BJ (cell line): Measurements from ENCODE around the gene CHST8. TPM values are rescaled to one million over a fixed set of nuclear protein-coding genes. Genes with fewer than 3 reads are reported as not detected.
"Not testable (repeated sequence)": the region's sequence is repeated elsewhere in the genome, so short reads cannot be mapped to it uniquely, and the experiment has no call there.

Source experiments
- CTCF ChIA-PET: fragments of 350-600 bp; formaldehyde crosslinking; extraction: SDS; loops from one replicate; lab custom pipeline; 2021; ENCODE audit warnings: antibody characterized with exemption, inconsistent platforms; lab: Yijun Ruan, JAX
- POLR2A ChIA-PET: fragments of 300-600 bp; sonication (Branson Sonifier 250); formaldehyde crosslinking; extraction: SDS; loops from one replicate; lab custom pipeline; 2021; ENCODE audit warnings: antibody characterized with exemption; lab: Charles Lee
- DNase-seq: peaks from one replicate; pipeline ENCODE4 v3.0.0-alpha.2; 2011; ENCODE audit warnings: low read depth
- H3K27me3 ChIP-seq: 2 replicates; pipeline ENCODE4 v1.6.0; 2011; ENCODE audit warnings: low read length; ENCODE audit not compliant: control insufficient read depth, insufficient read depth
- H3K36me3 ChIP-seq: 2 replicates; pipeline ENCODE4 v1.5.1; 2011; ENCODE audit warnings: low read length; ENCODE audit not compliant: control insufficient read depth, insufficient read depth
- H3K4me3 ChIP-seq: 2 replicates; pipeline ENCODE4 v1.5.1; 2011; ENCODE audit warnings: low read depth, mild to moderate bottlenecking, control low read depth, low read length
- CTCF ChIP-seq: IDR thresholded peaks from 2 replicates; pipeline ENCODE4 v1.5.1; 2011; ENCODE audit warnings: low read depth, mild to moderate bottlenecking, control low read depth, inconsistent platforms, low read length, moderate library complexity; ENCODE audit not compliant: insufficient read depth
- polyA plus RNA-seq: library from polyadenylated mRNA; depleted of rRNA; stranded (reverse); fragments of >200 nt; gene quantifications from 2 replicates; pipeline ENCODE4 v1.2.3, GENCODE V29; 2011

The CHST8 gene
- polyA plus RNA-seq, 1 experiment, result 0.09 TPM

- ChIA-PET POLR2A (no interaction called here), CTCF (no interaction called here)
- no peak overlapping the region for H3K4me3 ChIP-seq
- no peak for DNase-seq
- TF ChIP-seq CTCF, result no peak
- H3K27me3 ChIP-seq, result no peaks in the 10 kb centered on the region
- no peaks in the 10 kb centered on the region for H3K36me3 ChIP-seq
Measured at GRCh38 chr19:33689868-33690267, 68.1 kb downstream of the CHST8 start.

GRCh38 chr19:33690378-33691029, 68.8 kb downstream of the CHST8 start:
- no peaks in the 10 kb centered on the region for H3K36me3 ChIP-seq
- POLR2A ChIA-PET, result no interaction called here
- TF ChIP-seq CTCF, result no peak
- H3K4me3 ChIP-seq, result no peak overlapping the region
- CTCF ChIA-PET, result no interaction called here
- H3K27me3 ChIP-seq, result no peaks in the 10 kb centered on the region
- DNase-seq, result no peak

- ChIA-PET POLR2A (no interaction called here), CTCF (no interaction called here)
- no peaks in the 10 kb centered on the region for H3K27me3 ChIP-seq
- H3K36me3 ChIP-seq, result no peaks in the 10 kb centered on the region
- DNase-seq, result no peak
- TF ChIP-seq CTCF, result no peak
- no peak overlapping the region for H3K4me3 ChIP-seq
Measured at GRCh38 chr19:33691030-33691427, 69.3 kb downstream of the CHST8 start.

- POLR2A ChIA-PET, result no interaction called here
- CTCF ChIA-PET, result no interaction called here
- Histone ChIP-seq H3K27me3 (no peaks in the 10 kb centered on the region), H3K36me3 (no peaks in the 10 kb centered on the region), H3K4me3 (no peak overlapping the region)
- DNase-seq, result no peak
- no peak for TF ChIP-seq CTCF
Measured at GRCh38 chr19:33691736-33692135, 70.0 kb downstream of the CHST8 start.

GRCh38 chr19:33693678-33694077, 71.9 kb downstream of the CHST8 start:
- Histone ChIP-seq H3K36me3 (no peaks in the 10 kb centered on the region), H3K4me3 (no peak overlapping the region), H3K27me3 (no peaks in the 10 kb centered on the region)
- no peak for TF ChIP-seq CTCF
- ChIA-PET POLR2A (no interaction called here), CTCF (no interaction called here)
- no peak for DNase-seq

GRCh38 chr19:33695547-33695946, 73.8 kb downstream of the CHST8 start:
- H3K36me3 ChIP-seq, H3K4me3 ChIP-seq, POLR2A ChIA-PET, H3K27me3 ChIP-seq, DNase-seq, CTCF ChIA-PET: not testable (repeated sequence)
